ENCODE measurements around the gene WNT6. TPM values are rescaled to one million over a fixed set of nuclear protein-coding genes. Genes with fewer than 3 reads are reported as not detected.

Gene WNT6
- under 1 TPM; 0.13 to 0.17 TPM for total RNA-seq

GRCh38 chr2:218859556-218859987, at the start of gene WNT6:
TSS of gene WNT6 (plus strand) at chr2:218859805. CDS start at chr2:218860038, 233 bp downstream.
- CTCF ChIA-PET, result interaction anchor here (0.7 to 4.0 kb wide), 2 partner anchors 38 to 103 kb away, joined by 3 to 14 read pairs; no protein-coding TSS in a partner anchor
- POLR2A ChIA-PET, result no interaction called here

DNA sequence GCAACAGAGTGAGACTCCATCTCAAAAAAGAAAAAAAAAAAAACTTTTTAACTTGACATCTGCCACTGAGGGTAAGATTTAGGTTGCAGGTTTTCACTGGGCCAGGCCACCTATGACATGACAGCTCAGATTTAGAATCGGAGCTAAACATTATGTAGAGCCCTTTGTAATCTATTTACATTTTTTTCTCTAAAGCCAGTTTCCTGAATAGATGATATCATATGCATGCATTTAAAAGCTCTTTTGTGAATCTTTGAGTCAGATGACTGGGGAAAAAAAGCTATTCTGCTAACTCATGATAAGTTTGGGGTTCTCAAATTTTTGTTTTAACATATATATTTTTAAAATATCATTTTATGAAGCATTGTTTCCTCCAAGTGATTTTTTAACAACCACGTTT, 49.3 kb upstream of the WNT6 start:
- ChIA-PET POLR2A (no interaction called here), CTCF (interaction anchor here (0.6 to 1.5 kb wide), 3 partner anchors 8 to 65 kb away, joined by 3 to 4 read pairs (median 3); no protein-coding TSS in a partner anchor)

GRCh38 chr2:218811382-218811781, 48.2 kb upstream of the WNT6 start:
- ChIA-PET POLR2A (no interaction called here), CTCF (interaction anchor here (1.5 kb wide), 1 partner anchor 36 kb away, joined by 3 read pairs; no protein-coding TSS in a partner anchor)

DNA sequence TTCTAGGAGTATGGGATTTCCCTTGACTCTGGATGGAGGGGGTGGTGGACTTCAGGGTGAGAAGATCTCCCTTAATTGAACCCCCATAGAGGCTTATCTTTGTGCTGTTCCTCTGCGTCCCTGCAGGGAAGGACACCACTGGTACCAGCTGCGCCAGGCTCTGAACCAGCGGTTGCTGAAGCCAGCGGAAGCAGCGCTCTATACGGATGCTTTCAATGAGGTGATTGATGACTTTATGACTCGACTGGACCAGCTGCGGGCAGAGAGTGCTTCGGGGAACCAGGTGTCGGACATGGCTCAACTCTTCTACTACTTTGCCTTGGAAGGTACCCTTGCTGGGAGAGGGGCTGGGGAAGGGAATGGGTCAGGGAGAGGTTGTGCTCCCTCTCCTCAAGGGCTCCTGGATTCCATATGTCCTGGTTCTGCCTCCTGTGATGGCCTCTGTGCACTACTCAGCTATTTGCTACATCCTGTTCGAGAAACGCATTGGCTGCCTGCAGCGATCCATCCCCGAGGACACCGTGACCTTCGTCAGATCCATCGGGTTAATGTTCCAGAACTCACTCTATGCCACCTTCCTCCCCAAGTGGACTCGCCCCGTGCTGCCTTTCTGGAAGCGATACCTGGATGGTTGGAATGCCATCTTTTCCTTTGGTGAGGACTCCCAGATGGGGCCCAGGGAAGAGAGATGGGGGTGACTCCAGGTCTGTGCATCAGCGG, 47.3 kb upstream of the WNT6 start:
- POLR2A ChIA-PET, result no interaction called here
- CTCF ChIA-PET, result no interaction called here

DNA sequence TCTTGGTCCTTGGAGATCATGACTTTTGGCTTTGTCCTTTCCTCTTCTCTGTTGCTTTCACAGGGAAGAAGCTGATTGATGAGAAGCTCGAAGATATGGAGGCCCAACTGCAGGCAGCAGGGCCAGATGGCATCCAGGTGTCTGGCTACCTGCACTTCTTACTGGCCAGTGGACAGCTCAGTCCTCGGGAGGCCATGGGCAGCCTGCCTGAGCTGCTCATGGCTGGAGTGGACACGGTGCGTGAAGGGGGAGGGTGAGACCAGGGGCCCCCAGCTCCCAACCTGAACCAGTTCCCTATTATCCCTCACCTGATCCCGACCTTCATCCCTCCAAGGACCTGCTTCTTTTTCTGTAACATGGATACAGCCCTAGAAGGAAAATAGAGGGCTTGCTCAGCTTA, 46.7 kb upstream of the WNT6 start:
- ChIA-PET CTCF (no interaction called here), POLR2A (no interaction called here)

DNA sequence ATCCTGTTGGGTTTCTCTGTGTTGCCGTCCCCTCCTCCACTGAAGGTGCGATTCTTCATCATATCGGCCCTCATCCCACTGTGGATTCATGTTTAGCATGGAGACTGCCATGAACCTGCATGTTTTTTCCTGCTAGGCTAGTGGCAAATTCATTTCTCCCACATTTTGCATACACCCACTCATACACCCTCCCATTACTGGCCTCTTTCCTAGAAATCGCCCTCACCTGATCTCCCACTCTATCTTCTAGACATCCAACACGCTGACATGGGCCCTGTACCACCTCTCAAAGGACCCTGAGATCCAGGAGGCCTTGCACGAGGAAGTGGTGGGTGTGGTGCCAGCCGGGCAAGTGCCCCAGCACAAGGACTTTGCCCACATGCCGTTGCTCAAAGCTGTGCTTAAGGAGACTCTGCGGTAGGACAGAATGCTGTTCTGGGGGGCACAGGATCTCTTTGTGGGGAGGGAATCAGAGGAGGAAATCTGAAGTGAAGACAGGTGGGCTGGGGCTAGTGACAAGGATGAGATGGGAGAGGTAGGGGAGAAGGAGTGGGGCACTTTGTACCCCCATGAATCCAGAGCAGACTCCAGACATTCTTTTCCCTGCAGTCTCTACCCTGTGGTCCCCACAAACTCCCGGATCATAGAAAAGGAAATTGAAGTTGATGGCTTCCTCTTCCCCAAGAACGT, 45.7 kb upstream of the WNT6 start:
- ChIA-PET POLR2A (no interaction called here), CTCF (no interaction called here)

DNA sequence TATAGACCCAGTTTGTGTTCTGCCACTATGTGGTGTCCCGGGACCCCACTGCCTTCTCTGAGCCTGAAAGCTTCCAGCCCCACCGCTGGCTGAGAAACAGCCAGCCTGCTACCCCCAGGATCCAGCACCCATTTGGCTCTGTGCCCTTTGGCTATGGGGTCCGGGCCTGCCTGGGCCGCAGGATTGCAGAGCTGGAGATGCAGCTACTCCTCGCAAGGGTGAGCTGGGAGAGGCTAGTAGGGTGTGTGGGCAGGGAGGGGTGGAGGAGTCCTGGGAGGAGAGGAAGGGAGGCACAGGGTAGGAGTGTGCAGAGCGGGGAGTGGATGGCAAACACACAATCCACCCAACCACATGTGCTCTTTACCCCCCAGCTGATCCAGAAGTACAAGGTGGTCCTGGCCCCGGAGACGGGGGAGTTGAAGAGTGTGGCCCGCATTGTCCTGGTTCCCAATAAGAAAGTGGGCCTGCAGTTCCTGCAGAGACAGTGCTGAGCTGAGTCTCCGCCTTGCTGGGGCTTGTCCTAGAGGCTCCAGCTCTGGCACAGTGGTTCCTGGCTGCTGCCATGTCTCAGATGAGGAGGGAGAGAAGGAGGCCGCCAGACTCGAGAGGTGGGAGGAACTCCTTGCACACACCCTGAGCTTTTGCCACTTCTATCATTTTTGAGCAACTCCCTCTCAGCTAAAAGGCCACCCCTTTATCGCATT, 44.9 kb upstream of the WNT6 start:
- CTCF ChIA-PET, result interaction anchor here (0.6 kb wide), 1 partner anchor 11 kb away, joined by 3 read pairs; no protein-coding TSS in a partner anchor
- POLR2A ChIA-PET, result no interaction called here

DNA sequence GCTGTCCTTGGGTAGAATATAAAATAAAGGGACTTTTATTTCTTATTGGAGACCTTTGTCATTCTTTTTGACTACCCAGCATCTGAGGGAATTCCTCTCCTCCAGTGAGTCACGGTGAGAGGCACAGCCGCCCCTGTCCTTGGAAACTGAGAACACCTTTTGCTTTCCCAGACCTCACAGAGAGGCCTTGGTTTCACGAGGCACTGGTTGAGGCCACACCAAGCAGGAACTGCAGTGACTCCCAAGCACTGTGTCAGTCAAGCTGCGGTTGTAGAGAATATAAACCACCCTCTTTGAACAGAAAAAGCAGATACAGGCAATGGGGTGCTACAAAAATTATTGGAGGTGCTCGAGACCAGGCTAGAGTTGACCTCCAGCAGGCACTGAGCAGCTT, 44.4 kb upstream of the WNT6 start:
- CTCF ChIA-PET, result interaction anchor here (0.6 kb wide), 1 partner anchor 12 kb away, joined by 3 read pairs; no protein-coding TSS in a partner anchor
- POLR2A ChIA-PET, result no interaction called here

DNA sequence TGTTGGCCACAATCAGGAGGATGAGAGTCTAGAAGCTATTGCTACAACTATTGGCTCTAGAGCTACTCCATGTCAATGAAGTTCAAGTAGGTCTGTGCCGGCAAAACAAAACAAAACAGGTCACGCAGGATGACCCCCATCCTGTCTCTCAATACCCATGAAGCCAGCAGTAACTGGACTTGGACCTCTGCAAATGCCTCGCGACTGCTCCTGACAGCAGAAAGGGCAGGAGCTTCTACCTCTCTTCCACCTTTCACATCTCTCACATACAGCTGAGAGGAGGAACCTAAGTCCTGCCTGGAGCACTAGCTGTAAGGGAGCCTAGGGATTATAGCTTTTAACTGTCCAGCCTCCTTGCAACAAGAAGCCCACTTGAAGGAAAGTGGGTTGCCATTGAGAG, 44.0 kb upstream of the WNT6 start:
- CTCF ChIA-PET, result no interaction called here

GRCh38 chr2:218816561-218817011, 43.0 kb upstream of the WNT6 start:
- CTCF ChIA-PET, result no interaction called here
- POLR2A ChIA-PET, result no interaction called here

More for the DNA sequence above, 44.0 kb upstream of the WNT6 start:
- POLR2A ChIA-PET, result no interaction called here

- CTCF ChIA-PET, result no interaction called here
Observed at GRCh38 chr2:218819093-218819492, 40.5 kb upstream of the WNT6 start.

DNA sequence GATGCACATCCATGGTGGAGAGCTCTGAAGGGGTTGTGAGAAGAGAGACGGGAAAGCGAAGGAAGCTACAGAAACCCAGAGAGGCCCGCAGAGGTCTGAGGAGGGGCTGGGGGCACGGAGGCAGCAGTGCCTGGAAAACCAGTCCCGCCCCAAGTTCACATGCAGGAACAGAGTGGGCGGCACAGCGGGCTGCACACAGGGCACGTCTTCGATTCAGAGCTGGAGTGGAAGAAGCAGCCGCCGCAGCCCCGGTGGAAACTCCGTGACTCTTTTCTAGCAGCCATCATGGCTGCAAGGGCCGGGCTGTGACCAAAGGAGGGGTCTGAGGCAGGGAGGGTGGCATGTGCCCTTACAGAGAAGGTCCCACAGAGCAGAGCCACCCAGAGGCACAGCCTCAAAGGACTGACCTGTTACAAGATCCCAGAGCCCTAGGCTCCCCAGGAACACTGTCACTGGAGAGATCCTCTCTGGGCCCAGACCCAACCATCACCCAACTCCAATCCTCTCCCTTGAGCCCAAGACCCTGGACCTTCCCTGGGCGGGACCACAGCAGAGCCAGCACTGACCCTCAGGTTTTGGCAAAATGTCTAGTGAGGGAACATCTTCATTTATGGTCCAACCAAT, 38.7 kb upstream of the WNT6 start:
- ChIA-PET POLR2A (no interaction called here), CTCF (no interaction called here)

More at GRCh38 chr2:218819093-218819492, 40.5 kb upstream of the WNT6 start:
- POLR2A ChIA-PET, result no interaction called here

DNA sequence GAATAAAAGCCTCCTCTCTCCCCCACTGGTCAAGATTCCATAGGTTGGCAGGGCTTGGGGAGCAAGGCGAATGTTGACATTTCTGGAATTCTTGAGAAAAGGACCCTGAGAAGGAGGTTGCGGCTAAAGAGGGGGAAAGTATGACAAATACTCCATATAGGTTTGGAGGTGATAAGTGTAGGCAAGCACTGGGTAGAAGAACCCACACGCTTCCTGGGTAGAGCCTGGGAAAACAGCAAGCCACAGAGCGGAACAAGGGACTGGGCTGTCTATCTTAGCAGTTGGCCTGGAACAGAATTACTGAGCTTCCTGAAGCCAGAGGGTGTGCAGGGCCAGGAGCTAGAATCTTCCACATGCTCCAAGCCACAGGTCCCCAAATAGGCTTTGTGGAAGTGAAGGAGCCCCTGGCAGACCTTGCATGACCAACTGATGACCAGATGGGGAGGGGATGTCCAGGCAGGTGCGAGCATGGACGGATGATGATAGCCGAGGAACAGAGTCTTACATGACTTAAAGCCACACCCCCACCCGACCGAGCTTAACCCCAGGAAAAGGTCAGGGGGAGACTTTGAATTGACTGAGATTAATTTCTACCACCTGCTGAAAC, 37.9 kb upstream of the WNT6 start:
- CTCF ChIA-PET, result no interaction called here
- POLR2A ChIA-PET, result no interaction called here

- POLR2A ChIA-PET, result no interaction called here
- CTCF ChIA-PET, result no interaction called here
Observed at GRCh38 chr2:218822622-218823021, 37.0 kb upstream of the WNT6 start.

GRCh38 chr2:218823196-218823855, 36.3 kb upstream of the WNT6 start:
- ChIA-PET POLR2A (no interaction called here), CTCF (no interaction called here)

- ChIA-PET CTCF (interaction anchor here (1.2 kb wide), 1 partner anchor 66 kb away, joined by 4 read pairs; no protein-coding TSS in a partner anchor), POLR2A (no interaction called here)
Observed at GRCh38 chr2:218824004-218824403, 35.6 kb upstream of the WNT6 start.

DNA sequence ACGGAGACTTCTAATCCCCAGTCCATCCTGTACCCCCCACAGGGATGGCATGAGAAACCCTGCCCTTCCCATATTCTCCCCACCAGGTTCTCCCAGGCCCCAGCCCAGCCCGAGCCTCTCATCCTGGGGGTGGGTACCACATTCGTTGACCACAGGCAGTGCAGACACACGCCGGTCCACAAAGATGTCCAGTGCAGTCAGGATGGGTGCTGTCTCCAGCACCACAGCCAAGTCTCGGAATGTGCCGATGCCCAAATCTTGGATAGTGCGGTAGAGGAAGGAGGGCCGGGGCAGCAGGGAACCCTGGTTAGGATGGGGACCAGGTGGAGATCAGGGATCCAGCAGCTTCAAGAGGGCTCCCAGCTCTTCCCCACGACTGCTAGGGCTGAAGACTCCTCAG, 32.8 kb upstream of the WNT6 start:
- ChIA-PET CTCF (no interaction called here), POLR2A (no interaction called here)

DNA sequence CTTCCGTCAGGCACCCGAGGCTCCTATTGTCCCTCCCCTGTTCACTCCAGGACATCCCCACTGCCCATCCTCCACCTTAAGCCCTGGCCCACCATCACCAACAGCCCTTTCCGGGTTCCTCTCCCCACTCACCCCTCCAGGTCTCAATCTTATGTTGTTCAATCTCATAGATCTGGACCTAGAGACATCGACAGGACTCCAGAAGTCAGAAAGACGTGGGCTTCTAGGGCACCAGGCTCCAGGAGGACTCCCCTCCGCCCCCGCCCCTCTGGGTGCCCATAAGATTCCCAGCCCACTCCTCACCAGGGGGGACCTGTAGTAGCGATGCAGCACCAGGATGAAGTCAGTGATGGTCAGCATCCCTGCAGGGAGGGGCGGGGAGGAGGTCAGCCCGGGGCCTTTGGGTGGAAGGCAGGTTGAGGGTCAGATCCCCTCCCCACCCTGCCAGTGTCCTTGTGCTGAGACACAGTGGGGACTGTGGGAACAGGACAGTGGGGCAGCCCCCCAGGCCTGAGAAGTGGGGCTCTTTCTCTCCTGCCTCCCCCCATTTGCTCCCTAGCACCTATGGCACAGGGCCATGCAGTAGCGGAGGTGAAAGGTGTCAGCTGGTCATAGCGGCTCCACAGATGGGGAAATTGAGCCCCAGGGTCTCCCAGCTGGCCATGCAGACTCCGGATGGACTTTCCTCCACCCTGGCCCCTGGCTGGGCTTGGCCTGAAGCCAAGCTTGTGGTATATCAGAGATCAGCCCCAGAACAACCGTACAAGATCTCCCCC, 31.7 kb upstream of the WNT6 start:
- POLR2A ChIA-PET, result no interaction called here
- CTCF ChIA-PET, result no interaction called here

DNA sequence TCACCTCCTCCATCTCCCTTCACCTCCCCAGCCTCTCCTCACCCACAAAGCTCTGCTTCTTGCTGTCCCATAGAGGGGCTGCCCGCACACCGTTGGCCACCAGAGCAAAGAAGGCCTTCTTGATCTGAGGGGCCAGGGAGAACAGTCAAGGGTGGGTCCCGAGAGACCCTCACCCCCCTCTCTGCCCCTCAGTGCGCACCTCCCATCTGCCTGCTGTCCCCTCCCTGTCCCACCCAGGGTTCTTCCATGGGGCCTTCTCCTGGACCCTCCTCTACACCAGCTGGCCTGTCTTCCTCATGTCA, 31.2 kb upstream of the WNT6 start:
- POLR2A ChIA-PET, result no interaction called here
- CTCF ChIA-PET, result no interaction called here

Measured in activated CD8-positive, alpha-beta memory T cell treated with anti-CD3 and anti-CD28 coated beads for 36 hours (primary cell).